Smooth muscle cell of the pulmonary artery (primary cell): ENCODE results near the gene SLC13A2. TPM values are rescaled to one million over a fixed set of nuclear protein-coding genes. Genes with fewer than 3 reads are reported as not detected.

ENCODE experiments used
- total RNA-seq: library from RNA; depleted of rRNA; stranded (reverse); fragments of >200 nt; gene quantifications from 2 replicates; pipeline ENCODE4 v1.2.3, GENCODE V29; 2014

Gene SLC13A2, protein sequence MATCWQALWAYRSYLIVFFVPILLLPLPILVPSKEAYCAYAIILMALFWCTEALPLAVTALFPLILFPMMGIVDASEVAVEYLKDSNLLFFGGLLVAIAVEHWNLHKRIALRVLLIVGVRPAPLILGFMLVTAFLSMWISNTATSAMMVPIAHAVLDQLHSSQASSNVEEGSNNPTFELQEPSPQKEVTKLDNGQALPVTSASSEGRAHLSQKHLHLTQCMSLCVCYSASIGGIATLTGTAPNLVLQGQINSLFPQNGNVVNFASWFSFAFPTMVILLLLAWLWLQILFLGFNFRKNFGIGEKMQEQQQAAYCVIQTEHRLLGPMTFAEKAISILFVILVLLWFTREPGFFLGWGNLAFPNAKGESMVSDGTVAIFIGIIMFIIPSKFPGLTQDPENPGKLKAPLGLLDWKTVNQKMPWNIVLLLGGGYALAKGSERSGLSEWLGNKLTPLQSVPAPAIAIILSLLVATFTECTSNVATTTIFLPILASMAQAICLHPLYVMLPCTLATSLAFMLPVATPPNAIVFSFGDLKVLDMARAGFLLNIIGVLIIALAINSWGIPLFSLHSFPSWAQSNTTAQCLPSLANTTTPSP
- total RNA-seq = not detected in 2 replicates

DNA sequence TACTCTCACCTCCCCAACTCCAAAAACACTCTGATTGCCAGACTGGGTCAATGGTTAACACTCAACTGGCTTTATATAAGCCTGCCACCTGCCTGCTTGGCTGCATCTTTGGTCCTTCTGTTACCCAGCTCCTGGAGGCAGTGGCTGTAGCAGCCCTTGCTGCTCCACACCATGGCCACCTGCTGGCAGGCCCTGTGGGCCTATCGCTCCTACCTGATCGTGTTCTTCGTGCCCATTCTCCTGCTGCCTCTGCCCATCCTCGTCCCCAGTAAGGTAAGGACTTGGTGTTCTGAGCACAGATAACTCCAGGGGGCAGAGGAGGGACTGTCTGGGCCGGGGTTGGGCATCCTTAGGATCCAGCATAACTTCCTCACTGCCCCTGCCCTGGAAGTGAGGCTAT is at the start of gene SLC13A2:
SLC13A2 (plus strand) TSS at position 103 of the 400 bp plus-strand sequence; CDS start at position 172, 69 bp downstream.

DNA sequence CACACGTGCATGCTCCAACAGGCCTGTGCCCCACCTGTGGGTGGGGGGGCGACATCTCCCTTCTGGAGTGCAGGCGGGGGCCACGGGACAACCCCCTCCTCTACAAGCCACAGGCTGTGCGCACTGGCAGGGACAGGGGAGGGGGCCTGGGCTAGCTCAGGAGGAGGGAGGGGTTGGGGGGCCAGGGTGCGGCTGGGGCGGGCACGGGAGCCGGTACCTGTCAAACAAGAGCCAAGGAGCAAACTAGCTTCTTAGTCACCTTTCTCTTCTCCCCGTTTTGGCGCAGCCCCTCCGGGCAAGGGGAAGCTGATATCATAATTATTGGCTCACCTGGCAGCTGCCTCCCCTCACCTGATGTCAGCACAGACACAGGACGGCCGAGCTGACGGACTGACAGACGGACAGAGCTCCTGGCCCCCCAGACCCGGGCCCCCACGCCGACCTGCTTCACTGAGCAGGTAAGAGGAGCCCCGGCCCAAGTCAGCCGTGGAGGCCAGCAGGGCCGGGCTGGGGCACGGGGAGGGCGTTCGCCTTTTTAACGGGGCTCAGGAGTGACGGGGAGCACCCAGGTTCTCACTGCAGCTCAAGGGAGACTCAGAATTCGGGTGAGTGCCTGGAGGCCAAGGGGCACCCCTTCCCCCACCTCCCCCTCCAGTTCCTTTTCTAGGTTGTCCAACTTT is 32.7 kb downstream of the SLC13A2 start, which contains the start of gene FOXN1:
FOXN1 (plus strand) TSS at position 363 of the 680 bp plus-strand sequence. CDS start 17,622 bp downstream, outside the sequence.

Other genes with a start within 250 kb of the SLC13A2 start
- gene TMEM97, start 154.4 kb upstream of the SLC13A2 start, total RNA-seq = 7.8 TPM in 2 replicates
- gene IFT20, start 138.2 kb upstream of the SLC13A2 start, total RNA-seq = 44.9 and 56.0 TPM in 2 replicates
- 35.6 and 44.3 TPM in 2 replicates for gene TNFAIP1, start 137.9 kb upstream of the SLC13A2 start, total RNA-seq
- gene POLDIP2, start 116.1 kb upstream of the SLC13A2 start, total RNA-seq = 81.4 and 95.5 TPM in 2 replicates
- gene SEBOX, start 108.4 kb upstream of the SLC13A2 start, total RNA-seq = not detected in 2 replicates
- gene VTN, start 103.3 kb upstream of the SLC13A2 start, total RNA-seq = 1.7 and 3.4 TPM in 2 replicates
- 14.2 and 14.9 TPM in 2 replicates for gene SARM1, start 102.0 kb upstream of the SLC13A2 start, total RNA-seq
- gene SLC46A1, start 67.4 kb upstream of the SLC13A2 start, total RNA-seq = 11.4 and 16.4 TPM in 2 replicates
- not detected in 2 replicates for gene FOXN1, start 32.7 kb downstream of the SLC13A2 start, total RNA-seq
- 35.9 and 41.8 TPM in 2 replicates for gene UNC119, start 79.0 kb downstream of the SLC13A2 start, total RNA-seq
- 117 and 163 TPM in 2 replicates for gene PIGS, start 97.9 kb downstream of the SLC13A2 start, total RNA-seq
- 230 and 260 TPM in 2 replicates for gene ALDOC, start 103.3 kb downstream of the SLC13A2 start, total RNA-seq
- gene SPAG5, start 125.4 kb downstream of the SLC13A2 start, total RNA-seq = 6.0 and 13.3 TPM in 2 replicates
- gene RSKR, start 140.5 kb downstream of the SLC13A2 start, total RNA-seq = 8.4 and 9.5 TPM in 2 replicates
- gene BLTP2, start 171.5 kb downstream of the SLC13A2 start, total RNA-seq = 164 and 202 TPM in 2 replicates
- 41.8 and 52.4 TPM in 2 replicates for gene SDF2, start 188.3 kb downstream of the SLC13A2 start, total RNA-seq
- 82.4 and 86.2 TPM in 2 replicates for gene SUPT6H, start 188.6 kb downstream of the SLC13A2 start, total RNA-seq
- 0.85 and 1.6 TPM in 2 replicates for gene PROCA1, start 238.2 kb downstream of the SLC13A2 start, total RNA-seq
- 104 and 121 TPM in 2 replicates for gene RAB34, start 244.2 kb downstream of the SLC13A2 start, total RNA-seq
- gene RPL23A, start 246.3 kb downstream of the SLC13A2 start, total RNA-seq = 502 and 593 TPM in 2 replicates